ENCODE results near the gene KEL.

GRCh38 chr7:142899661-142900060 lies 62.5 kb downstream of the KEL start:
- TF ChIP-seq CTCF (IDR thresholded peaks at IDR 0.05) (no peak), POLR2AphosphoS5 (IDR thresholded peaks at IDR 0.05) (no peak), EP300 (IDR thresholded peaks at IDR 0.05) (no peak), POLR2A (IDR thresholded peaks at IDR 0.05; ENCODE audit: low read depth) (no peak)
